SU-DHL-6 (cell line): ENCODE measurements around the gene LBH.

Experiments used
- H2AFZ ChIP-seq: fragments of 200-600 bp; sonication (generic); 2 replicates; pipeline ENCODE4 v1.6.1; 2014; ENCODE audit warnings: low read depth, mild to moderate bottlenecking, moderate library complexity, mixed read lengths, antibody characterized with exemption, low read length; ENCODE audit not compliant: severe bottlenecking
- H3F3A ChIP-seq: fragments of 200-600 bp; shearing (Covaris generic); 2 replicates; pipeline ENCODE4 v1.6.0; 2016; ENCODE audit warnings: antibody characterized with exemption, mild to moderate bottlenecking; ENCODE audit not compliant: insufficient read depth
- H3K27ac ChIP-seq: fragments of 200-600 bp; sonication (generic); 2 replicates; pipeline ENCODE4 v1.5.1; 2016; ENCODE audit warnings: low read depth, mild to moderate bottlenecking, low read length, moderate library complexity, mixed read lengths
- H3K27me3 ChIP-seq: fragments of 200-600 bp; sonication (generic), shearing (Covaris generic); 2 replicates; pipeline ENCODE4 v1.6.0; 2014; ENCODE audit warnings: mild to moderate bottlenecking, low read length
- H3K36me3 ChIP-seq: fragments of 200-600 bp; sonication (generic); 2 replicates; pipeline ENCODE4 v1.6.1; 2014; ENCODE audit warnings: mild to moderate bottlenecking, low read length, mixed read lengths
- H3K4me2 ChIP-seq: fragments of 300-600, 200-600 bp; shearing (Covaris generic), sonication (generic); 2 replicates; pipeline ENCODE4 v1.6.0; 2014; ENCODE audit warnings: low read length, low read depth, mild to moderate bottlenecking; ENCODE audit not compliant: poor library complexity, severe bottlenecking
- H3K4me3 ChIP-seq: fragments of 200-600 bp; sonication (generic); 2 replicates; pipeline ENCODE4 v1.5.1; 2014; ENCODE audit warnings: antibody characterized with exemption, low read length, mild to moderate bottlenecking, mixed read lengths; ENCODE audit not compliant: insufficient read depth, poor library complexity, severe bottlenecking
- H3K79me2 ChIP-seq: fragments of 200-600 bp; sonication (generic); 2 replicates; pipeline ENCODE4 v1.6.1; 2014; ENCODE audit warnings: mild to moderate bottlenecking, low read length, moderate library complexity; ENCODE audit not compliant: insufficient read depth
- H3K9ac ChIP-seq: fragments of 200-600 bp; sonication (generic); 2 replicates; pipeline ENCODE4 v1.7.0; 2014; ENCODE audit warnings: mild to moderate bottlenecking, low read length
- H3K9me2 ChIP-seq: fragments of 200-600 bp; sonication (generic); replicated peaks from 2 replicates; pipeline ENCODE4 v1.6.1; 2014; ENCODE audit warnings: low read length; ENCODE audit not compliant: insufficient read depth
- H3K9me3 ChIP-seq: fragments of 200-600 bp; sonication (generic); 2 replicates; pipeline ENCODE4 v1.6.1; 2014; ENCODE audit warnings: low read length, mixed read lengths; ENCODE audit not compliant: insufficient read depth
- H4K20me1 ChIP-seq: fragments of 200-600 bp; sonication (generic); 2 replicates; pipeline ENCODE4 v1.6.1; 2014; ENCODE audit warnings: low read depth, mild to moderate bottlenecking, antibody characterized with exemption, low read length, moderate library complexity, mixed read lengths
- CTCF ChIP-seq: fragments of 200-600 bp; sonication (generic); IDR thresholded peaks from one replicate; pipeline ENCODE4 v1.5.1; 2017; ENCODE audit warnings: antibody characterized with exemption, mild to moderate bottlenecking, low read length, moderate library complexity; ENCODE audit not compliant: insufficient read depth, poor library complexity, severe bottlenecking
- EZH2phosphoT487 ChIP-seq: fragments of 200-600 bp; sonication (generic), shearing (Covaris generic); conservative IDR thresholded peaks from 2 replicates; pipeline ENCODE4 v1.6.1; 2018; ENCODE audit warnings: mild to moderate bottlenecking, antibody characterized with exemption, low read length, moderate library complexity, mixed read lengths

LBH gene

GRCh38 chr2:30230497-30231211 lies 680 bp upstream of the LBH start:
- H4K20me1 ChIP-seq: no peaks in the 10 kb centered on the region
- peaks cover 4% of the 10 kb centered on the region; the same call in 1 of the 2 replicates for H3F3A ChIP-seq
- H3K27ac ChIP-seq: no peak overlapping the region
- no peaks in the 10 kb centered on the region for H3K36me3 ChIP-seq
- H3K27me3 ChIP-seq: no peaks in the 10 kb centered on the region
- H3K4me3 ChIP-seq: peak overlapping the region; percentile 84
- no peaks in the 10 kb centered on the region for H3K9me2 ChIP-seq
- H3K4me2 ChIP-seq: peak overlapping the region; percentile 86
- peak overlapping the region; percentile 72 for H3K9ac ChIP-seq
- no peaks in the 10 kb centered on the region for H3K9me3 ChIP-seq
- peak overlapping the region; percentile 99 for H2AFZ ChIP-seq
- TF ChIP-seq CTCF (no peak), EZH2phosphoT487 (no peak)
- no peaks in the 10 kb centered on the region for H3K79me2 ChIP-seq

GRCh38 chr2:30231996-30232800 lies 864 bp downstream of the LBH start:
- no peaks in the 10 kb centered on the region for H3K79me2 ChIP-seq
- H4K20me1 ChIP-seq: no peaks in the 10 kb centered on the region
- H3K9me3 ChIP-seq: no peaks in the 10 kb centered on the region
- peak overlapping the region; percentile 72 for H3K9ac ChIP-seq
- H2AFZ ChIP-seq: peak overlapping the region; percentile 99
- H3K4me2 ChIP-seq: peak overlapping the region; percentile 86
- peak overlapping the region; percentile 84 for H3K4me3 ChIP-seq
- H3K36me3 ChIP-seq: no peaks in the 10 kb centered on the region
- TF ChIP-seq EZH2phosphoT487: no peak
- no peak for TF ChIP-seq CTCF
- peak overlapping the region; percentile 74 for H3K27ac ChIP-seq
- H3K27me3 ChIP-seq: no peaks in the 10 kb centered on the region
- peaks cover 4% of the 10 kb centered on the region; the same call in 1 of the 2 replicates for H3F3A ChIP-seq
- no peaks in the 10 kb centered on the region for H3K9me2 ChIP-seq

DNA sequence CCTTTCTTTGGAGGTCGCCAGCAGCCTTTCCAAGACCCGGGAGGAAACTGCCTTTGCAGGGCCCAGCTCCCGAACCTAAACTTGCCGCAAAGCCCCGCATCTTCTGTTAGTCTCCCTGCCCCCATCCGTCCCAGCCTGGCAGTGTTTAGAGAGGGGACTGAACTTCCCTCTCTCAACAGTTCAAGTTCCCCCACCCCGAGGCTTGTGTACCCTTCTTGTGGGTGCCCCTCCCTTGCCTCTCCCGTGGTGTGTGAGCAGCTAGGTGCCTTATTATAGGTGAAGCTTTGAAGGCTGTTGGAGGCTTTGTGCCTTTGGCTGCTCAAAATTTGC lies 1.4 kb downstream of the LBH start:
- Histone ChIP-seq H3K27me3 (no peaks in the 10 kb centered on the region), H3F3A (peaks cover 4% of the 10 kb centered on the region; the same call in 1 of the 2 replicates), H2AFZ (peak overlapping the region; percentile 99), H3K27ac (peak overlapping the region; percentile 74), H4K20me1 (no peaks in the 10 kb centered on the region), H3K36me3 (no peaks in the 10 kb centered on the region), H3K4me3 (peak overlapping the region; percentile 84), H3K9me2 (no peaks in the 10 kb centered on the region), H3K9me3 (no peaks in the 10 kb centered on the region), H3K9ac (peak overlapping the region; percentile 72), H3K4me2 (peak overlapping the region; percentile 86), H3K79me2 (no peaks in the 10 kb centered on the region)
- TF ChIP-seq CTCF (no peak), EZH2phosphoT487 (no peak)
